ENCODE measurements around the gene IGLL5.
A peak's percentile ranks its signal among the peaks of the same experiment; 100 is the strongest.

IGLL5 gene

GRCh38 chr22:22929381-22930221 is 42.0 kb downstream of the IGLL5 start:
- no peak for DNase-seq

DNA sequence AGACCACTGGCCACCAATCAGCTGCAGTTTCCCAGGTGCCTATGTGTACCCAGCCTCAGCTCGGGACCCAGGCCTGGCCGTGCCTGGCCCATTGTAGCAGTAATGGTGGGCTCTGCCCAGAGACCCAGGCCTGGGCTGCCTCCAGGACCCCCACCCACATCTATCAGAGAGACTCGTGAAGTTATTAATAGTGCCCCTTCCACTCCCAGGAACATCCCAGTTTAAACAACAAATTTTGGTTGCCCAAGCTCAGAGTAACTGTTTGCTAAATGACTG is 42.5 kb downstream of the IGLL5 start:
- no peak for DNase-seq

GRCh38 chr22:22930571-22931556 is 43.2 kb downstream of the IGLL5 start:
- no peak for DNase-seq

- DNase-seq = no peak
Observed at GRCh38 chr22:22931557-22932270, 44.1 kb downstream of the IGLL5 start.

- DNase-seq = no peak
Observed at GRCh38 chr22:22932512-22932941, 44.9 kb downstream of the IGLL5 start.

GRCh38 chr22:22933100-22933806 is 45.6 kb downstream of the IGLL5 start:
- no peak for DNase-seq

GRCh38 chr22:22933807-22934542 is 46.4 kb downstream of the IGLL5 start:
- no peak for DNase-seq

GRCh38 chr22:22934543-22935055 is 47.0 kb downstream of the IGLL5 start:
- no peak for DNase-seq

- DNase-seq = no peak
Observed at GRCh38 chr22:22935056-22935545, 47.5 kb downstream of the IGLL5 start.

DNA sequence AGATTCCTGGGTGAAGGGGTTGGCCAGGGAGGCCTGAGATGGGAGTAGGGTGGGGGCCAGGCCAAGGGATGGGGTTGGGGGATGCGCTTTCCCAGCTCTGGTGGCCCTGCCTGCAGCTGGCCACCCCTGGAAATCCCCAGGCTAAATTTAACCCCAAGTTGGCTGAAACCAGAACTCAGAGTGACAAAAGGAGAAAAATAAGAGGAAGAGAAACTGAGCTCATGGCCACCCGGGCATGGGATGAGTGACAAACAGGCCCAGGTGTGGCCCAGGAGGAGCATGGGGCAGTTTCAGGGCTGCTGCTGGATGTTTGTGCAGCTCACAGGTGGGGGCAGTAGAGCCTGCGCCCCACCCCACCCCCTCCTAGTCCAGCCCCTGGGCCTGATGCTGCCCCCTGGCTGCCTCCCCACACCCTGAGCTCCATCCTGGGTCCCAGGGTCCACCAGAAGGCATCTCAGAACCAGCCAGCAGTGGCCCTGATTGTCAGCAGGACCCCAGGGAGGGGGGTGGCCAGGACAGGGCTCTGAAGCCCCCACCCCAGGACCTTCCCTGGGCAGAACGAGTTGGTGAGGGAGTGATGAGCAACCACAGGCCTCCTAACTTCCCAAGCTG is 48.0 kb downstream of the IGLL5 start:
- DNase-seq = peak; percentile 55

GRCh38 chr22:22936180-22936914 is 48.7 kb downstream of the IGLL5 start:
- DNase-seq = no peak

DNA sequence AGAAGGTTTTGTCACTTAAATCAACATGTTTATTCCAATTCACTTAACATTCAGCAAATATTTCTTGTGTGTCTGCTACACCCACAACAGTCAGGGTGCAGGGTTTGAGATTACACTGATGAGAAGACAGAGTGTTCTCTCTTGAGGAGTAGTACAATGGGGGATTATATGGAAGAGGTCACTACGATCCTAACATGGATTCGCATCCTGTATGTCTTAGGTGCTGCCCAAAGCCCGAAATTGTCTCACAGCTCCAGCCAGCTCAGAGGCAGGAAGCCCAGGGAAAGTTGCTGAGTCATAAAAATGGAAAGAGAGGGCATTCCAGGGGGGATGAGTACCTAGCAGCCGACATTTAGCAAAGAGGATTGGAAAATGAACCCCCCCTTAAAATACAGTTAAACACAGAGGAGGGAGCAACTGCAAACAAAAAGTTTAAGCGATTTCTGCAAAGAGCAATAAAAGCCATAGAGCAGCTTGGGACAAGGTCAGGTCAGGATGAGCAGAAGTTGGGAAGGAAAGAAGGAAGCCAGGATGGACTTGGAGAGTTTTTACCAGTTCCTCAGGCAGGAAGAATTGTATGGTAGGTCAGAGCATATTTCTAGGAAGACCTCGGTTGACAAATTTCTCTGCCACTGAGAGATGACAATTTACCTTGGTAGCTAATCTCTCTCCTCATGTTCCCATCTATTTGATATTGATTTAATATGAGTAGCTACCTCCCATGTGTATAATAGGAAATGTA is 49.5 kb downstream of the IGLL5 start:
- DNase-seq = no peak

GRCh38 chr22:22937894-22938480 is 50.4 kb downstream of the IGLL5 start:
- no peak for DNase-seq

- DNase-seq = no peak
Observed at GRCh38 chr22:22938672-22939587, 51.3 kb downstream of the IGLL5 start.

DNA sequence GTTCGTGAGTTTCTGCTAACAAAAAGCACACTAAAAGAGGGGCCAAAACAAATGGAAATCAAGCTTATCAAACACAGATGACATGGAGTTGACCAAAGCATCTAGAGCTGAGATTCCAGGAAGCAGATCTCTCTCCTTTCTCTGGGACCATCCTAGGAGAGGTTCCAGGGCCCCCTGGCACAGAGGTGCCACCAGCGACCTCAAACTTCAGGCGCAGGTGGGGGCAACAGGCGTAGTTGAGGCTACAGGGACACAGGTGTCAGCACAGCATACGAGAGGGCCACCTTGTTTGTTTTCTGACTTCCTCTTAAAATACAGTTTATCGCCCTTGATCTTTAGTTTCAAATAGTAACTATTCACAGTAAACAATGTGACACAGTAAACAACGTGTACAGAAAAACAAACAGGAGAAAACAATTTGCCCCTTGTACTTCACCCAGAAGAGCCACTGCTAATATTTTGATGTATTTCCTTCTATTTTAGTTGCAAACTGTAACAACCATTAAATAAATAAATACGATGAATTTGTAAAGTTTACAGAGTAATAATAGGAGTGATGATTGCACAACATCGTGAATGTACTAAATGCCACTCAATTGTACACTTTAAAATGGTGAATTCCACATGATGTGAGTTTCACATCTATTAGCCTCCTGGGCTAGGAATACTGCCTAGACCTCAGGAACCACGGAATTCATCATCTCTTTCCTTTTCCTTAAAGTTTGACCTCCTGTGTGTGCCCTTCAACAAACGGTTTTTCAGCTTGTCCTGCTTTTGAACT is 52.2 kb downstream of the IGLL5 start:
- no peak for DNase-seq

DNA sequence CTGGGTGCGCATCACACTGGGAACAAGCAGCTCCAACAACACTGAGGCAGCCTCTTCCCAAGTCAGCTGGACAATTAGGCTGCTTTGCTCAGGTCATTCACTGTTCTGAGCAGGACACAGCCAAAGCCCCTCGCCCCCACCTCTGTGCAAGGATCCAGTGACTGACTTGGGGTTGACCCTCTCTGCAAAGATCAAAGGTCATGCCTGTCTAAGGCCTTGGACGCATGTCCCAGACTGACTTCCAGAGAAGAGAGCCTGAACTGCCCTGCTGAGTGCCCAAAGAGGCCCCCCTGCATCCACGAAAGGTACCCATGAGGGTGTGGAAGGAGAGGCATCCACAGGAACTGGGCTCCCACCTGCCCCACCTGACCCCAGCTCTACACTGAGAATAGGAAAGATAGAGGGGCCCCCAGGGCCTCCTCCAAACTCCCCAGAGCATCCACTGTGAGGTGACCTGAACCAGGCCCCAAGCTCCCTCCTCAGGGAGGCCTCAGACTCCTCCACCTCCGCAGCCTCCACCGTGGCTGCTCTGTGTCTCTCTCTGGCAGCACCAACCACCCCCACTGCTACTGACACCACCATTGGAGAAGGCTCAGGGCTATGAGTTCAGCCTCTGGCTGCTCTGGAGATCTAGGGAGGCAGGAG is 53.5 kb downstream of the IGLL5 start:
- no peak for DNase-seq
